ENCODE measurements around the gene MAFG.

The MAFG gene

GRCh38 chr17:81890447-81891302 is 36.9 kb downstream of the MAFG start:
- no peak for DNase-seq

GRCh38 chr17:81889602-81890001 is 37.9 kb downstream of the MAFG start:
- DNase-seq, result no peak

- no peak for DNase-seq
Measured at GRCh38 chr17:81888988-81889595, 38.4 kb downstream of the MAFG start.

- DNase-seq, result no peak
Measured at GRCh38 chr17:81888105-81888987, 39.2 kb downstream of the MAFG start.

- DNase-seq, result no peak
Measured at GRCh38 chr17:81885869-81886548, 41.5 kb downstream of the MAFG start.

GRCh38 chr17:81885454-81885853 is 42.1 kb downstream of the MAFG start:
- no peak for DNase-seq

GRCh38 chr17:81884968-81885367 is 42.6 kb downstream of the MAFG start:
- DNase-seq, result no peak

- no peak for DNase-seq
Measured at GRCh38 chr17:81884520-81884919, 43.0 kb downstream of the MAFG start.

GRCh38 chr17:81879121-81879520 is 48.4 kb downstream of the MAFG start:
- DNase-seq, result no peak

- no peak for DNase-seq
Measured at GRCh38 chr17:81878294-81878693, 49.2 kb downstream of the MAFG start.

GRCh38 chr17:81877569-81877968 is 50.0 kb downstream of the MAFG start:
- no peak for DNase-seq

- peak; percentile 96 for DNase-seq
Measured at GRCh38 chr17:81871387-81872230, 55.9 kb downstream of the MAFG start.

GRCh38 chr17:81870981-81871386 is 56.6 kb downstream of the MAFG start, which contains the start of gene ARHGDIA:
TSS of gene ARHGDIA (minus strand) at chr17:81871337. CDS start at chr17:81869930, 1,407 bp downstream.
- no peak for DNase-seq

GRCh38 chr17:81870131-81870980 is 57.2 kb downstream of the MAFG start:
- peak; percentile 46 for DNase-seq

- peak; percentile 46 for DNase-seq
Measured at GRCh38 chr17:81869221-81870130, 58.1 kb downstream of the MAFG start.

- no peak for DNase-seq
Measured at GRCh38 chr17:81868674-81869220, 58.8 kb downstream of the MAFG start.

Data from stimulated activated CD4-positive, alpha-beta T cell treated with anti-CD3 and anti-CD28 coated beads, Interleukin-4, amount 100 ng/mL, for 24 hours (primary cell).